ENCODE measurements around the gene MUC6. TPM values are rescaled to one million over a fixed set of nuclear protein-coding genes. Genes with fewer than 3 reads are reported as not detected.
A peak's percentile ranks its signal among the peaks of the same experiment; 100 is the strongest.
"Not testable (repeated sequence)": the region's sequence is repeated elsewhere in the genome, so short reads cannot be mapped to it uniquely, and the experiment has no call there.

MUC6 gene
- total RNA-seq, 2 donors from 2014 or later = not detected

GRCh38 chr11:985848-986247 lies 50.7 kb downstream of the MUC6 start:
- no peak for ATAC-seq
- DNase-seq = no peak
- intact Hi-C loops (cut with DNase I) = no loop called here

GRCh38 chr11:985406-985805 lies 51.1 kb downstream of the MUC6 start:
- intact Hi-C loops (cut with DNase I) = no loop called here
- DNase-seq (no peak), ATAC-seq (no peak)

GRCh38 chr11:984546-984945 lies 52.0 kb downstream of the MUC6 start:
- DNase-seq (no peak), ATAC-seq (no peak)
- intact Hi-C loops (cut with DNase I) = no loop called here

GRCh38 chr11:981764-982163 lies 54.8 kb downstream of the MUC6 start:
- intact Hi-C loops (cut with DNase I) = no loop called here
- no peak for ATAC-seq
- DNase-seq = no peak

GRCh38 chr11:980438-981357 lies 55.8 kb downstream of the MUC6 start:
- DNase-seq = no peak
- intact Hi-C loops (cut with DNase I) = no loop called here
- ATAC-seq = peak in 1 of 2 donors; percentile 27

- ATAC-seq (no peak), DNase-seq (no peak)
- intact Hi-C loops (cut with DNase I) = no loop called here
These were observed 57.7 kb downstream of the MUC6 start for GRCh38 chr11:978781-979180.

- intact Hi-C loops (cut with DNase I) = no loop called here
- ATAC-seq (no peak), DNase-seq (no peak)
These were observed 58.4 kb downstream of the MUC6 start for GRCh38 chr11:977830-978720.

GRCh38 chr11:976431-977160 lies 59.9 kb downstream of the MUC6 start:
- ATAC-seq (peak; percentile 61 to 75), DNase-seq (no peak)
- intact Hi-C loops (cut with DNase I) = no loop called here

- DNase-seq (no peak), ATAC-seq (peak in 1 of 2 donors; percentile 6)
- intact Hi-C loops (cut with DNase I) = no loop called here
These were observed 60.7 kb downstream of the MUC6 start for GRCh38 chr11:975827-976226.

- intact Hi-C loops (cut with DNase I); ATAC-seq: not testable (repeated sequence)
These were observed 61.1 kb downstream of the MUC6 start for GRCh38 chr11:975376-975775.

GRCh38 chr11:973237-973636 lies 63.3 kb downstream of the MUC6 start:
- ATAC-seq (no peak), DNase-seq (no peak)
- intact Hi-C loops (cut with DNase I) = no loop called here

More at GRCh38 chr11:975376-975775, 61.1 kb downstream of the MUC6 start:
- DNase-seq = not testable (repeated sequence)

- no peak for ATAC-seq
- intact Hi-C loops (cut with DNase I) = no loop called here
These were observed 63.9 kb downstream of the MUC6 start for GRCh38 chr11:972523-973211.

GRCh38 chr11:971731-972365 lies 64.7 kb downstream of the MUC6 start:
- intact Hi-C loops (cut with DNase I) = no loop called here
- ATAC-seq (no peak), DNase-seq (no peak)

More at GRCh38 chr11:972523-973211, 63.9 kb downstream of the MUC6 start:
- DNase-seq = no peak

GRCh38 chr11:971092-971690 lies 65.3 kb downstream of the MUC6 start:
- DNase-seq (no peak), ATAC-seq (no peak)
- intact Hi-C loops (cut with DNase I) = no loop called here

- no peak for DNase-seq
- intact Hi-C loops (cut with DNase I) = no loop called here
These were observed 66.1 kb downstream of the MUC6 start for GRCh38 chr11:970319-970871.

GRCh38 chr11:969651-970205 lies 66.8 kb downstream of the MUC6 start:
- ATAC-seq (no peak), DNase-seq (no peak)
- intact Hi-C loops (cut with DNase I) = no loop called here

More at GRCh38 chr11:970319-970871, 66.1 kb downstream of the MUC6 start:
- ATAC-seq = no peak

- ATAC-seq (no peak), DNase-seq (no peak)
- intact Hi-C loops (cut with DNase I) = no loop called here
These were observed 67.7 kb downstream of the MUC6 start for GRCh38 chr11:968822-969221.
